COLO668 (cell line): ENCODE data around the gene RHOBTB1.
A peak's percentile ranks its signal among the peaks of the same experiment; 100 is the strongest.
"Not testable (repeated sequence)": the region's sequence is repeated elsewhere in the genome, so short reads cannot be mapped to it uniquely, and the experiment has no call there.

ENCODE experiments used
- DNase-seq: peaks from one replicate; lab custom pipeline; 2025; ENCODE audit not compliant: unreplicated experiment; lab: John Stamatoyannopoulos, UW

The RHOBTB1 gene

GRCh38 chr10:60944058-60944909 is at the start of gene RHOBTB1:
RHOBTB1 (minus strand) TSS chr10:60944185; CDS start chr10:60911542, 32,643 bp downstream.
- DNase-seq: peak; percentile 74

GRCh38 chr10:60992636-60993035 is 48.7 kb upstream of the RHOBTB1 start:
- no peak for DNase-seq

GRCh38 chr10:60990663-60991062 is 46.7 kb upstream of the RHOBTB1 start:
- no peak for DNase-seq

GRCh38 chr10:60989400-60989876 is 45.5 kb upstream of the RHOBTB1 start:
- peak; percentile 37 for DNase-seq

GRCh38 chr10:60986791-60987190 is 42.8 kb upstream of the RHOBTB1 start:
- DNase-seq: no peak

- no peak for DNase-seq
These were observed 42.0 kb upstream of the RHOBTB1 start for GRCh38 chr10:60985951-60986350.

- no peak for DNase-seq
These were observed 37.0 kb upstream of the RHOBTB1 start for GRCh38 chr10:60980997-60981396.

GRCh38 chr10:60979667-60980104 is 35.7 kb upstream of the RHOBTB1 start:
- DNase-seq: no peak

GRCh38 chr10:60978287-60979115 is 34.5 kb upstream of the RHOBTB1 start:
- DNase-seq: peak; percentile 5

GRCh38 chr10:60977161-60978122 is 33.5 kb upstream of the RHOBTB1 start:
- DNase-seq: no peak

GRCh38 chr10:60976687-60977086 is 32.7 kb upstream of the RHOBTB1 start:
- no peak for DNase-seq

- no peak for DNase-seq
These were observed 31.7 kb upstream of the RHOBTB1 start for GRCh38 chr10:60975716-60976115.

GRCh38 chr10:60974463-60975149 is 30.6 kb upstream of the RHOBTB1 start:
- no peak for DNase-seq

- no peak for DNase-seq
These were observed 29.1 kb upstream of the RHOBTB1 start for GRCh38 chr10:60973086-60973485.

- not testable (repeated sequence) for DNase-seq
These were observed 28.2 kb upstream of the RHOBTB1 start for GRCh38 chr10:60972181-60972580.

- DNase-seq: no peak
These were observed 26.5 kb upstream of the RHOBTB1 start for GRCh38 chr10:60970526-60970925.

- DNase-seq: no peak
These were observed 24.5 kb upstream of the RHOBTB1 start for GRCh38 chr10:60968504-60968903.

GRCh38 chr10:60967854-60968484 is 24.0 kb upstream of the RHOBTB1 start:
- no peak for DNase-seq

GRCh38 chr10:60967260-60967659 is 23.3 kb upstream of the RHOBTB1 start:
- no peak for DNase-seq

- DNase-seq: no peak
These were observed 21.7 kb upstream of the RHOBTB1 start for GRCh38 chr10:60965696-60966095.
